ENCODE results near the gene RARRES1.

Gene RARRES1

GRCh38 chr3:158680861-158681260, 51.4 kb downstream of the RARRES1 start:
- DNase-seq = no peak

DNA sequence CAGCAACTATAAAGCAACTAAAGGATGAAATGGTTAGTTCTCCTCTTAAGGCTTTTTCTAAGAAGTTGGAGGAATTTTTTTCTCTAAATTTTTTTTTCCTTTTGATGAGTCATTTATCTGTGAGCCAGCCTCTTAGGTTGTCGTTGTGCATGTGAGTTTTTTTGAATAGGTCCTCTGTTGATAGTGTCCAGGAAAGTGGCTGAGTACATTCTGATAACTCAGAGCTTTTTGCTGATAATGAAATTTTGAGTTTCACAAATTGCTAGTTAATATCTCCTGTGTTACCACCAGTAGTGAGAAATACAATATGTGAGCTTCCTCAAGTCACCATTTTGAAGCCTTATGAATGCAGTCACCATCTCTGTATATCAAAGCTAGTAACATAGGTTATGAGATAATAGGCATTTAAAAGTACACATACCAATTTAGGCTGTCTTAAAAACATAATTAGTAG, 52.7 kb downstream of the RARRES1 start:
- no peak for DNase-seq

DNA sequence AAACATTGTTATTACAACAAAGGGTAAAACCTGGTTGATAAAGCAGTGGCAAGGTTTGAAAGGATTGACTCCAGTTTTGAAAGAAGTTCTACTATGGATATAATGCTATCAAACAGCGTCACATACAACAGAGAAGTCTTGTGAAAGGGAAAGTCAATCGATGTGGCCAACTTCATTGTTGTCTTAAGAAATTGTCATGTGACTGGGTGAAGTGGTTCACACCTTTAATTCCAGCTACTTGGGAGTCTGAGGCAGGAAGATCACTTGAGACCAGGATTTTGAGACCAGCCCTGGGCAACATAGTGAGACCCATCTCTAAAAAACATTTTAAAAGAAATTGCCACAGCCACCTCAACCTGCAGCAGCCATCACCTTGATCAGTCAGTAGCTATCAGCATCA, 53.6 kb downstream of the RARRES1 start:
- no peak for DNase-seq

- no peak for DNase-seq
These were observed 59.8 kb downstream of the RARRES1 start, which contains the start of gene LXN for GRCh38 chr3:158672215-158673176. Gene LXN, minus strand, starts transcription at chr3:158672648. Its CDS starts 170 bp downstream, at chr3:158672478.

- DNase-seq = no peak
These were observed 60.4 kb downstream of the RARRES1 start for GRCh38 chr3:158671821-158672214.

DNA sequence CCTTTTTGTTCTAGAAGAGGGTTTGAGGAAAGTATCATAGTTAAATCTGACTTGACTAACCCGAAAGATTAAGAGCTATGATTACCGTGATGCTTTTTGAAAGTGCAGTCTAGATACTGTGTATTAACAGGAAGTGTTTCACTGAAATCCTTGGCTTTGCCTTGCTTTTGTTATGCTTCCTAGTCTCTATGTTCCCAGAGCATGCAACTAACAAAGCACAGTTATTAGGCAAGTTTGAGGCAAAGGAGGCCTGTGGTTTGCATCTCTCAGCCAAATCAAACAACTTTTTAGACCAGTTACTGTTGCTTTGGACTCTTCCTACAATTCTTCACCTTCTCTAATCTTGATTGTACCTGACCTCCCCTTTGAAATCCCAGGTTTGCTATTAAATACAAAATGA, 63.8 kb downstream of the RARRES1 start:
- DNase-seq = no peak

DNA sequence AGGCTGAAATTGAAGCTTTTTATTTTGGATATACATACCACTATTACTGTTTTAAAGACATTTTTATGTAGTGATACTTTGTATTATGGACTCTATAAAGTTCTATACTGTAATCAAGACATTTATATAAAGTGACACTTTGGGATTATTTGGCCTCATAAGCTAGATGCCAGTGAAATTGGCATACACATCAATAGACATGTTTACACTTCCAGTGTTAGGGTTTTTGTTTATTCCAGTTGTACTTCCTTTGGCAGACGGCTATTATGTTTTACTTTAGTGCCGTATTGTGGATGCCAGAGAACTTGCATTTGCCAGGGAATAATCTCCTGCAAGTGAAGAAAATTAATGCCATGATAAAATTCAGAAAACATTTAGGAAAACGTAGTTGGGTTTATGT, 65.8 kb downstream of the RARRES1 start:
- no peak for DNase-seq

DNA sequence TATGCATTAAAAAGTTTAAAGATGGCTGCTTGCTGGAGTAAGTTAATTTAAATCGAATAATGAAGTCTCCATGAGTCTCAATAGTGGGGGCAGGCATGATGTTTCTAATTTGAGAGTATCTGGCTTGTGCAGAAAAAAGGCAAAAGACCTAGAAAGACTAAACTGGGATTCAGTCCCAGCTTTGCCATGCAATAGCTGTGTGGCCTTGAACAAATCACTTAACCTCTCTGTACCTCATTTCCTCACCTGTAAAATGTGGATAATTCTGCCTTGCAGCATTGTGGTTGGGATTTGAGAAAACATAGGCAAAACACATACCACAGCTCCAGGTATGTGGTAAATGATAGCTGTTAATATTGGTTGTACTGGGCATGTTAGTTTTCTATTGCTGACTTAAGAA, 68.4 kb downstream of the RARRES1 start:
- DNase-seq = no peak

GRCh38 chr3:158663246-158663645, 69.0 kb downstream of the RARRES1 start:
- no peak for DNase-seq

DNA sequence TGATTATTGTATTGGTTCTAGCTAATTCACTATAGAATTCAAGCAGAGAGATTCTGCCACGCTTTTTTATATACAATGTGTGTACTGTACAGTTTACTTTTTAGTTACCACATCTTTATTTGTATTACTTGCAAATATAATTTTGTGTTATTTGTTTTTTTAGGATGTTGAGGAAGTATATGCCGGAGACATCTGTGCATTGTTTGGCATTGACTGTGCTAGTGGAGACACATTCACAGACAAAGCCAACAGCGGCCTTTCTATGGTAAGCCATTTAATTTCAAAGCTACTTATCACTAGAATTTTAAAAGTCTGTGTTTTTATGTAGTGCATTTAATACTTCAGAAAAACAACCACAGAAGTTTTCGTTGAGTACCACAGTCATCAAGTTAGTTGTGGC, 71.5 kb downstream of the RARRES1 start:
- DNase-seq = no peak

- DNase-seq = peak; percentile 67 to 80
These were observed 72.6 kb downstream of the RARRES1 start for GRCh38 chr3:158659454-158660237.

DNA sequence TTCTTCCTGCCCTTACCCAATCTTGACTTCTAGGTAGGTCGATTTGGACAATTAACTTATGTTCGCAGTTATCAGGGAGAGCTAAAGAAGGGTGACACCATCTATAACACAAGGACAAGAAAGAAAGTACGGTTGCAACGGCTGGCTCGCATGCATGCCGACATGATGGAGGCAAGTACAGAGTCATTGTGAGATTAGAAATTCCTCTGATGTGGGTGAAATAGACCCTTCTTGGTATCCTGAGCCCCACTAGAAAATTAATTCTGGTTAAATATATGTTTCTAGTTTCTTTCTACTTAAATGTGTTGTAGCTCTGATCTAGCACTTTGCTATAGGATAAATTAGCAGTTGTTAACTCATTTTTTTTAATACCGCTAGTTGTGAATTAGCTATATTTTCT, 73.4 kb downstream of the RARRES1 start:
- no peak for DNase-seq

DNA sequence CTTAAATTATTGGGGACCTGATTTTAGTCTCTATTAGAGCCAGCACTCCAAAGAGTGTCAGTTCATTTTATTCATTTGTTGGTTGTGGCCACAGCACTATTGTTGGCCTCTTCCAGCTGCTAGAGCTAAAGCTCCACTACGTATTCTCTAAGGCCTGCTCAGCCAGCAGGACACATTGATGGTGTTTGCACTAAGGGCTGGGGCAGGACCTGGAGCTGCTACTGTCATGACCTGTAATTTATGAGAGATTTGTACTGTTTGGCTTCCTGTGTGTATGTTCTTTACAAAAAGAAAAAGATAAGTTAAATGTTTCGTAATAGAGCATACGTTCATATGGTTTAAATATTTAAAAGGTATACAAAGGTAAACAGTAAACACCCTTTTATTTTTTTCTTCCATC, 79.8 kb downstream of the RARRES1 start:
- no peak for DNase-seq

DNA sequence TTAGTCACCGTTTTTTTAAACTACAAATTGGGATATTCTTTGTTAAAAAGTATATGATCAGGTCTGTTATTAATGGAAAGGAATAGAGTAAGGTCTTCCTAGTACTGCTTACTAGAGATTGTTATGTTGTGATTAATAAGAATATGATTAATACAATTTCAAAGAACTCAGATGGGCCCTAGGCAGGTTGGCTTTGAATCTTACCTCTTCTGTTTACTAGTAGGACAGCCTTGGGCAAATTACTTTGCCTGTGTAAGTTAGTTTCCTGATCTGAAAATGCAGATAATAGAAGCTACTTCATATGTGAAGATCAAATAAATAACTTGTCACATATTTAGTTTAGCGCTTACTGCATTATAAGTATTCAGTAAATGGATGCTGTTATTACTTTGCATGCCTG, 81.1 kb downstream of the RARRES1 start:
- DNase-seq = no peak

GRCh38 chr3:158649791-158650190, 82.5 kb downstream of the RARRES1 start:
- no peak for DNase-seq

Data from AML-193 (cell line).